HFF-Myc (cell line): ENCODE results near the gene INSL6.

Experiments used
- DNase-seq: peaks from one replicate; pipeline ENCODE4 v3.0.0-alpha.2; 2011; ENCODE audit warnings: low read depth; ENCODE audit errors: extremely low read depth
- H3K4me3 ChIP-seq: replicated peaks from 2 replicates; pipeline ENCODE4 v1.5.1; 2011; ENCODE audit warnings: low read depth, mild to moderate bottlenecking, control low read depth, low read length
- TF ChIP-seq, protein P1 (sequence below): IDR thresholded peaks from 2 replicates; pipeline ENCODE4 v1.5.1; 2012; ENCODE audit warnings: mild to moderate bottlenecking, low read depth, low read length, control low read depth; ENCODE audit errors: missing control alignments

Gene INSL6

DNA sequence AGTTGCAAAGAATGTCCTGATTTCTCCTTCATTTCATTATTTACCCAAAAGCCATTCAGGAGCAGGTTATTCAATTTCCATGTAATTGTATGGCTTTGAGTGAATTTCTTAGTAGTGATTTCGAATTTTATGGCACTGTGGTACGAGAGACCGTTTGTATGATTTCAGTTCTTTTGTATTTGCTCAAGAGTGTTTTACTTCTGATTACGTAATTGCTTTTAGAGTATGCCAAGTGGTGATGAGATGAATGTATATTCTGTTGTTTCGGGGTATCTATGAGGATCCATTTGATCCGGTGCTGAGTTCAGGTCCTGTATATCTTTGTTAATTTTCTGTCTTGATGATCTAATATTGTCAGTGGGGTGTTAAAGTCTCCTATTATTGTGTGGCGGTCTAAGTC is 41.2 kb downstream of the INSL6 start:
- no peak overlapping the region for H3K4me3 ChIP-seq
- no peak for DNase-seq
- TF ChIP-seq, protein P1, sequence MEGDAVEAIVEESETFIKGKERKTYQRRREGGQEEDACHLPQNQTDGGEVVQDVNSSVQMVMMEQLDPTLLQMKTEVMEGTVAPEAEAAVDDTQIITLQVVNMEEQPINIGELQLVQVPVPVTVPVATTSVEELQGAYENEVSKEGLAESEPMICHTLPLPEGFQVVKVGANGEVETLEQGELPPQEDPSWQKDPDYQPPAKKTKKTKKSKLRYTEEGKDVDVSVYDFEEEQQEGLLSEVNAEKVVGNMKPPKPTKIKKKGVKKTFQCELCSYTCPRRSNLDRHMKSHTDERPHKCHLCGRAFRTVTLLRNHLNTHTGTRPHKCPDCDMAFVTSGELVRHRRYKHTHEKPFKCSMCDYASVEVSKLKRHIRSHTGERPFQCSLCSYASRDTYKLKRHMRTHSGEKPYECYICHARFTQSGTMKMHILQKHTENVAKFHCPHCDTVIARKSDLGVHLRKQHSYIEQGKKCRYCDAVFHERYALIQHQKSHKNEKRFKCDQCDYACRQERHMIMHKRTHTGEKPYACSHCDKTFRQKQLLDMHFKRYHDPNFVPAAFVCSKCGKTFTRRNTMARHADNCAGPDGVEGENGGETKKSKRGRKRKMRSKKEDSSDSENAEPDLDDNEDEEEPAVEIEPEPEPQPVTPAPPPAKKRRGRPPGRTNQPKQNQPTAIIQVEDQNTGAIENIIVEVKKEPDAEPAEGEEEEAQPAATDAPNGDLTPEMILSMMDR: no peak

DNA sequence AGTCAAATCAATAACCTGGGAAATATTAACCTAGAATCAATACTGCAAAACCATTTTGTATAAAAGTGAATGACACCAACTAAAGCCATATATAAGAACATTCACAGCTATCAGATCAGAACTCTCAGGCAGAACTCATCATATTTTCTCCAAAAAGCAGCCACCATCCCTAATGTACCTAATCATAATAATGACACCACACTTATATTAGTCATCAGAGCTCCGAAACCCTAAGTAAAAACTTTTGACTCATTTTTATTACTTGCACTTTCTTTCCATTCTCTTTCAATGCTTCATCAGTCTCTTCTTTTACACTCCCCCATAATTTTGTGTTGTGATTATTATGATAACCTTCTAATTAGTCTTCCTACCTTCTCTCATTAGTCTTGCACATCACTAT is 45.3 kb downstream of the INSL6 start:
- DNase-seq: no peak
- TF ChIP-seq, protein P1: no peak
- no peak overlapping the region for H3K4me3 ChIP-seq

DNA sequence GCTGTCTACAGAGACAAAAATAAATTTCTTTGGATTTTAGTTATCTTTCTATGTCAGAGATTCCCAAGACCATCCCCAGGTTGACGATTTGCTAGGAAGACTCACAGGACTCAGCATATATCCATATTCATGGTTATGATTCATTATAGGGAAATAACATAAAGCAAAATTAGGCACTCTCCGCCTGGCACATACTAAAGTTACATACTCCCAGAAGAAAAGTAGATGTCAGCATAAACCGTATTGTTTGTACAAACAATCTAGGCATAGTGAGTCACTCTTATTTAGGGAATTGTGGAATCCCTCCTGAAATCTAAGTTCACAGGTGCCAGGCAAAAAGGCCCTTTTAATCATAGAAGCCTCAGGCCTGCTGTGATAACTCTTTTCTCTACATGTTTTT is 62.9 kb downstream of the INSL6 start:
- no peak overlapping the region for H3K4me3 ChIP-seq
- TF ChIP-seq, protein P1: no peak
- no peak for DNase-seq

DNA sequence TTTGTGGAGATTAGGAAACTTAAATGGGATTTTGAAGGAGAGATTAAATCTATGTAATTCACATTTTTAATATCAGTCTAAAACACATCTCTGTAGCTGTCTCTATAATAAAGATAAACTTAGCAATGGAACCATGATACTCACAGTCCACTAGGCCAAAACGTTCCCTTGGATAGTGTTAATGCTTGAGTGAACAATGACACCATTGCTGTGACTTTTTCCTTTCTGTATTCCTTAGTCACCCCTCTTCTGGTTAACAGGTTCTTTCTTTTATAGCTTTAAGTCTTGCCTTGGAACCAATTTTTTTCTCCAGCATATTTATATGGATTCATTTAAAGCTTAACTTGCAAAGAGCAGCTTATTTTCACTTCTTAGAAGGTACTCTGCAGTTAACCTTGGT is 63.3 kb downstream of the INSL6 start:
- TF ChIP-seq, protein P1: no peak
- no peak overlapping the region for H3K4me3 ChIP-seq
- DNase-seq: no peak

DNA sequence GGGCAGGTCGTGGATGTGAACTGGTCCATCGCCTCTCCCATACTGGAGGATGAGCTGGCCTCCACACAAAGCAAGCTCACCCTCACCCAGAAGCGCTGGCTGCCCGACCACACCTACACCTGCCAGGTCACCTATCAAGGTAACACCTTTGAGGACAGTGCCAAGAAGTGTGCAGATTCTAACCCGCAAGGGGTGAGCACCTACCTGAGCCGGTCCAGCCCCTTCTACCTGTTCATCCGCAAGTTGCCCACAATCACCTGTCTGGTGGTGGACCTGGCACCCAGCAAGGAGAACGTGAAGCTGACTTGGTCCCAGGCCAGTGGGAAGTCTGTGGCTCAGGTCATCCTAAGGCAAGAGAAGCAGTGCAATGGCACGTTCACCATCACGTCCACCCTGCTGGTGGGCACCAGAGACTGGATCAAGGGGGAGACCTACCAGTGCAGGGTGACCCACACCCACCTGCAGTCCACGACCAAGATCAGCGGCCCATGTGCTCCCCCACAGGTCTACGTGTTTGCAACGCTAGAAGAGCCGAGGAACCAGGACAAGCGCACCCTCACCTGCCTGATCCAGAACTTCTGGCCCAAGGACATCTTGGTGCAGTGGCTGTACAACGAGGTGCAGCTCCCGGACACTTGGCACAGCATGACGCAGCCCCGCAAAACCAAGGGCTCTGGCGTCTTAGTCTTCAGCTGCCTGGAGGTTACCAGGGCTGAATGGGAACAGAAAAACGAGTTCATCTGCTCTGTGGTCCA is 71.3 kb downstream of the INSL6 start:
- DNase-seq: no peak
- H3K4me3 ChIP-seq: no peak overlapping the region
- TF ChIP-seq, protein P1: no peak
